HG03378 (cell line): ENCODE results near the gene SNAPC2.
"Not testable (repeated sequence)": the region's sequence is repeated elsewhere in the genome, so short reads cannot be mapped to it uniquely, and the experiment has no call there.

Experiments
- ATAC-seq: cut with Tn5 transposase; IDR thresholded peaks from one replicate; pipeline ENCODE4 v1.9.1; 2021; ENCODE audit warnings: mild to moderate bottlenecking, moderate library complexity; ENCODE audit not compliant: unreplicated experiment

Gene SNAPC2

GRCh38 chr19:7921302-7921966, 1.3 kb downstream of the SNAPC2 start:
- ATAC-seq = no peak

- no peak for ATAC-seq
Observed at GRCh38 chr19:7921967-7922835, 2.1 kb downstream of the SNAPC2 start.

GRCh38 chr19:7922836-7923195, 2.7 kb downstream of the SNAPC2 start:
- ATAC-seq = no peak

- ATAC-seq = no peak
Observed at GRCh38 chr19:7923295-7924191, 3.4 kb downstream of the SNAPC2 start.

- ATAC-seq = no peak
Observed at GRCh38 chr19:7924241-7924640, 4.1 kb downstream of the SNAPC2 start.

GRCh38 chr19:7924651-7925170, 4.6 kb downstream of the SNAPC2 start:
- ATAC-seq = no peak

GRCh38 chr19:7925171-7925851, 5.2 kb downstream of the SNAPC2 start:
- ATAC-seq = no peak

- no peak for ATAC-seq
Observed at GRCh38 chr19:7926021-7926726, 6.0 kb downstream of the SNAPC2 start, which contains the start of gene CTXN1. Gene CTXN1, minus strand, starts transcription at chr19:7926135. Its CDS starts 597 bp downstream, at chr19:7925538.

GRCh38 chr19:7926727-7927604, 6.8 kb downstream of the SNAPC2 start:
- ATAC-seq = no peak

GRCh38 chr19:7927605-7928333, 7.6 kb downstream of the SNAPC2 start:
- no peak for ATAC-seq

- no peak for ATAC-seq
Observed at GRCh38 chr19:7928334-7928706, 8.2 kb downstream of the SNAPC2 start.

- no peak for ATAC-seq
Observed at GRCh38 chr19:7928741-7929701, 8.9 kb downstream of the SNAPC2 start.

GRCh38 chr19:7930030-7930429, 9.9 kb downstream of the SNAPC2 start:
- not testable (repeated sequence) for ATAC-seq

- ATAC-seq = no peak
Observed at GRCh38 chr19:7930765-7931164, 10.6 kb downstream of the SNAPC2 start.

GRCh38 chr19:7931221-7932061, 11.3 kb downstream of the SNAPC2 start:
- no peak for ATAC-seq

- ATAC-seq = no peak
Observed at GRCh38 chr19:7932276-7932929, 12.3 kb downstream of the SNAPC2 start.
